HepG2 (cell line): Measurements from ENCODE around the gene SLC9A9. TPM values are rescaled to one million over a fixed set of nuclear protein-coding genes. Genes with fewer than 3 reads are reported as not detected.

Experiments
- ATAC-seq: fragments of 200-7000 bp; cut with Tn5 transposase; 3 replicates; pipeline ENCODE4 v1.9.1; 2020; ENCODE audit warnings: mild to moderate bottlenecking, moderate library complexity
- BruUV-seq: library from RNA; stranded (reverse); fragments of 400-500 nt; replicated peaks from 2 replicates; lab custom pipeline; 2021; lab: Mats Ljungman, UMichigan
- CTCF ChIA-PET: fragments of 300-600 bp; formaldehyde crosslinking; extraction: SDS; loops from one replicate; lab custom pipeline; 2021; ENCODE audit warnings: low total read pairs, inconsistent platforms, low intra/inter-chr PET ratio; lab: Yijun Ruan, JAX
- POLR2A ChIA-PET: fragments of 350-600 bp; sonication (Branson Sonifier 250); formaldehyde crosslinking; loops from one replicate; lab custom pipeline; 2020; ENCODE audit warnings: antibody characterized with exemption, inconsistent platforms; lab: Yijun Ruan, JAX
- DNase-seq: peaks from one replicate; pipeline ENCODE4 v3.0.0-alpha.2; 2015; ENCODE audit warnings: low spot score
- FAIRE-seq: peaks from 3 replicates; lab custom pipeline; 2011; peaks lifted over from hg19 to GRCh38; lab: Jason Lieb, UNC
- H2AFZ ChIP-seq: one replicate; pipeline ENCODE4 v1.6.1; 2011; ENCODE audit warnings: low read length, inconsistent platforms
- H3K27ac ChIP-seq: fragments of 300-600 bp; 3 replicates; pipeline ENCODE4 v1.8.0; 2011; ENCODE audit warnings: mixed run types, mild to moderate bottlenecking, mixed read lengths, low read length, inconsistent platforms; ENCODE audit not compliant: insufficient read depth; ENCODE audit errors: extremely low read length
- H3K27me3 ChIP-seq, 2 experiments: fragments of 200-600 bp in 1 of 2; 2 replicates in 1 of 2; 3 replicates in 1 of 2; pipeline versions ENCODE4 v1.6.0 to v1.8.0; 2011; ENCODE audit warnings: low read length in 2 of 2, mild to moderate bottlenecking in 2 of 2, moderate library complexity in 2 of 2, inconsistent platforms in 1 of 2; ENCODE audit not compliant: insufficient read depth in 2 of 2, control insufficient read depth in 1 of 2
- H3K36me3 ChIP-seq, 2 experiments: fragments of 200-600 bp in 1 of 2; replicated peaks in 1 of 2; 2 replicates in 1 of 2; 3 replicates in 1 of 2; pipeline versions ENCODE4 v1.5.1 to v1.8.0; 2011; ENCODE audit warnings: low read length in 2 of 2, inconsistent platforms in 1 of 2; ENCODE audit not compliant: insufficient read depth in 2 of 2, control insufficient read depth in 1 of 2
- H3K4me1 ChIP-seq: 2 replicates; pipeline ENCODE4 v1.5.1; 2012; ENCODE audit warnings: low read length, inconsistent platforms; ENCODE audit not compliant: insufficient read depth
- H3K4me2 ChIP-seq: 2 replicates; pipeline ENCODE4 v1.6.0; 2011; ENCODE audit warnings: low read depth, low read length, inconsistent platforms
- H3K4me3 ChIP-seq, 3 experiments: fragments of 200-600 bp in 1 of 3; sonication (generic), shearing (Covaris generic) in 1 of 3; replicated peaks in 1 of 3; 2 replicates each; pipeline ENCODE4 v1.5.1; 2011 to 2016; ENCODE audit warnings: low read length in 3 of 3, inconsistent platforms in 2 of 3, low read depth in 2 of 3, mild to moderate bottlenecking in 2 of 3, control low read depth in 1 of 3, mixed read lengths in 1 of 3; ENCODE audit not compliant: insufficient read depth in 1 of 3
- H3K79me2 ChIP-seq: one replicate; pipeline ENCODE4 v1.6.1; 2011; ENCODE audit warnings: low read length, inconsistent platforms; ENCODE audit not compliant: insufficient read depth
- H3K9ac ChIP-seq: 2 replicates; pipeline ENCODE4 v1.6.0; 2011; ENCODE audit warnings: mild to moderate bottlenecking, low read depth, low read length, inconsistent platforms; ENCODE audit not compliant: insufficient read depth
- H3K9me3 ChIP-seq: 2 replicates; pipeline ENCODE4 v1.5.1; 2012; ENCODE audit warnings: mild to moderate bottlenecking, low read length
- H4K20me1 ChIP-seq: 2 replicates; pipeline ENCODE4 v1.6.0; 2011; ENCODE audit warnings: inconsistent platforms, mild to moderate bottlenecking, low read length, moderate library complexity; ENCODE audit not compliant: insufficient read depth
- CERS6 ChIP-seq: sonication (generic); formaldehyde crosslinking; IDR thresholded peaks from 2 replicates; pipeline ENCODE4 v1.5.0; 2020; ENCODE audit warnings: missing genetic modification reagents
- KIAA2018 ChIP-seq: sonication (generic); formaldehyde crosslinking; IDR thresholded peaks from 2 replicates; pipeline ENCODE4 v1.5.0; 2020; ENCODE audit warnings: mild to moderate bottlenecking, missing genetic modification reagents, borderline replicate concordance
- PAXIP1 ChIP-seq: sonication (generic); formaldehyde crosslinking; conservative IDR thresholded peaks from 2 replicates; pipeline ENCODE4 v1.4.0; 2020; ENCODE audit warnings: mild to moderate bottlenecking, missing genetic modification reagents, moderate library complexity
- THAP9 ChIP-seq: sonication (generic); formaldehyde crosslinking; IDR thresholded peaks from 2 replicates; pipeline ENCODE4; 2020; ENCODE audit warnings: missing genetic modification reagents, mild to moderate bottlenecking, borderline replicate concordance
- THYN1 ChIP-seq: sonication (generic); formaldehyde crosslinking; IDR thresholded peaks from 2 replicates; pipeline ENCODE4 v1.8.1; 2023; ENCODE audit warnings: low read depth, mild to moderate bottlenecking, moderate library complexity, missing genetic modification reagents, borderline replicate concordance
- ZNF441 ChIP-seq: sonication (generic); formaldehyde crosslinking; IDR thresholded peaks from 2 replicates; pipeline ENCODE4 v1.7.0; 2021; ENCODE audit warnings: missing genetic modification reagents, borderline replicate concordance
- ZZZ3 ChIP-seq: sonication (generic); formaldehyde crosslinking; IDR thresholded peaks from 2 replicates; pipeline ENCODE4 v1.4.0; 2020; ENCODE audit warnings: missing genetic modification reagents, mild to moderate bottlenecking, borderline replicate concordance
- WGBS: methylation state at CpG from one replicate; pipeline ENCODE4 v1.1.6; 2017; ENCODE audit warnings: low lambda C conversion rate; 5-methylcytosine and 5-hydroxymethylcytosine counted together
- in situ Hi-C: cut with HindIII; loops from 2 replicates; pipeline ENCODE4 v1.10.0; 2017; ENCODE audit warnings: low pct_unique_long_range_greater_than_20kb; ENCODE audit not compliant: extremely low pct_ligation_motif_present
- intact Hi-C: fragments of 100-400 bp; cut with micrococcal nuclease; formaldehyde crosslinking; loops from one replicate; pipeline ENCODE4 v1.10.0; 2022; ENCODE audit not compliant: unreplicated experiment
- polyA plus RNA-seq, 8 experiments: library from polyadenylated mRNA; depleted of rRNA in 3 of 8; stranded (reverse) in 7 of 8; unstranded in 1 of 8; fragments of >200 nt; fragmentation: Illumina TruSeq in 4 of 8; extraction: Trizol in 4 of 8; gene quantifications; 2 replicates each; pipeline versions ENCODE4 v1.2.1 to v1.2.3, GENCODE V29; 2011 to 2016; ENCODE audit warnings: low read depth in 4 of 8, missing spikeins in 1 of 8, mixed read lengths in 1 of 8; ENCODE audit not compliant: insufficient read depth in 1 of 8
- total RNA-seq, 5 experiments: library from RNA; depleted of rRNA; stranded (reverse); fragments of >200 nt; fragmentation: Illumina TruSeq; extraction: Trizol; gene quantifications; 2 replicates each; pipeline ENCODE4 v1.2.3, GENCODE V29; 2016; ENCODE audit warnings: low read depth in 1 of 5

The SLC9A9 gene
- total and polyA plus RNA-seq, 2 of the 13 experiments (the other 11 are each of a cell fraction or from before 2014, with no cell fraction given) = not detected

- BruUV-seq = no TSS peak
- Histone ChIP-seq H3K27ac (no peak overlapping the region), H3K36me3 (no peaks in the 10 kb centered on the region), H4K20me1 (no peaks in the 10 kb centered on the region), H3K27me3 (no peaks in the 10 kb centered on the region), H3K79me2 (no peaks in the 10 kb centered on the region), H3K9ac (no peak overlapping the region), H3K9me3 (no peaks in the 10 kb centered on the region), H3K4me3 (no peak overlapping the region), H2AFZ (no peak overlapping the region), H3K4me2 (peak overlapping the region; percentile 8; the same call in 1 of the 2 replicates), H3K4me1 (0 out of 2 replicates have a peak, but pooled peaks cover 9% of the 10 kb centered on the region)
- CTCF ChIA-PET = no interaction called here
- in situ Hi-C loops (no loop called here), intact Hi-C loops (no loop called here)
- 3% methylated on average over 2 of the region's 2 CpGs for WGBS
- DNase-seq (no peak), ATAC-seq (no peak), FAIRE-seq (no peak)
- POLR2A ChIA-PET = no interaction called here
- TF ChIP-seq THYN1 (CRISPR knock-in tag) = no peak
- no peak for TF ChIP-seq CERS6 (CRISPR knock-in tag)
- no peak for TF ChIP-seq THAP9
- TF ChIP-seq PAXIP1 (CRISPR knock-in tag) = no peak
- TF ChIP-seq ZNF441 (CRISPR knock-in tag) = no peak
- no peak for TF ChIP-seq KIAA2018 (CRISPR knock-in tag)
- no peak for TF ChIP-seq ZZZ3 (CRISPR knock-in tag)
These were observed 517.9 kb downstream of the SLC9A9 start for GRCh38 chr3:143330296-143330868.
